HG02973 (cell line): ENCODE data around the gene THAP3.

ENCODE experiments used
- ATAC-seq: cut with Tn5 transposase; IDR thresholded peaks from one replicate; pipeline ENCODE4 v1.9.1; 2021; ENCODE audit warnings: moderate library complexity; ENCODE audit not compliant: unreplicated experiment

Gene THAP3

DNA sequence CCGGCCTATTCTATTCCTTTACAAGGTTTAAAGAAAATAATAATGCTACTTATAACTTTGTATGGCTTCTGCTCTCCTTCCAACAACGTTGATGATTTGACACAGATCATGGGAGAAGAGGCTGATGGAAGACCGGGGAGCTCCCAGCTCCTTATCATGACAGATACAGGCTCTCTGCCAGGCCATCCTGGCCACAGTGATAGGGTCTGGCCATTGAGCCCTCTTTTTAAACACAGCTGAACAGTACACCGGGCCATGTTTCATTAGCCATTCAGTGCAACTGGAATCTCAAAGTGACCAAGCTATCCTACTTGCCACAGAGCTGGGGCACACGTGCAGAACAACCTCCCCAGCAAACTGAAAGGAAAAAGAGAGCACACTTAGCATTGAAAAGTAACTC lies 42.0 kb downstream of the THAP3 start:
- no peak for ATAC-seq

DNA sequence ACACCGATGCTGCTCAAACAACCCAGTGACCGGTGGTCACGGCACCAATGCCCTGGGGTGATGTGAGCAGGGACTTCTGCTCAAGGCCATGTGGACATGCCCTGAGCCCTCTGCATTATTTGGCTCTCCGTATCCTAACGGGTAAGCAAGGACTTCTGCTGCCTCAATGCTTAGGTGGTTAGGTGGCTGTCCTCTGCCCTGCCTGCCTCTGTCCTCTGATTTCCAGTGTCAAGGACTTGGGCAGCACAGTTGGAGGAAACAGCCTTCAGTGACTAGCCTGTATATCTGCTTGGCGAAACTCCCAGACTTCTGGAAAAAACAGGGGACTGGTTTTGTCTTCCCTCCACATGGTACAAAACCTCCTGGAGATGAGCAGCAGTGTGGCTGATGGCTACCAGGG lies 42.5 kb downstream of the THAP3 start:
- ATAC-seq, result no peak

DNA sequence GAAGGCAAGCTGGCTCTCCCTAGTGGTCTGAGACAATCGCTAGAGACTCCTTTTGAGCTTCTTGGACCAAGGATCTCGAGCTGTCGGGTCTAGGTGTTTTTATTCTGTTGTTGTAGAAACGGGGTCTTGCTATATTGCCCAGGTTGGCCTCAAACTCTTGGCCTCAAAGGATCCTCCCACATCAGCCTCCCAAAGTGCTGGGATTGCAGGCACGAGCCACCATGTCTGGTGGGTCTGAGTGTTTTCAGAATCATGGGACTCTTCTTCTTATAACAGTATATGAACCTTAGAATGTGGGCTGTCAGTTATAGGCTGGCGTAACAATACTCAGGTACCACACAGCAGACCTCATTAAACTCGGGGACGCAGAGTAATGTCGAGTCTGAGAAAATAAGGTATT lies 43.8 kb downstream of the THAP3 start:
- ATAC-seq, result no peak

DNA sequence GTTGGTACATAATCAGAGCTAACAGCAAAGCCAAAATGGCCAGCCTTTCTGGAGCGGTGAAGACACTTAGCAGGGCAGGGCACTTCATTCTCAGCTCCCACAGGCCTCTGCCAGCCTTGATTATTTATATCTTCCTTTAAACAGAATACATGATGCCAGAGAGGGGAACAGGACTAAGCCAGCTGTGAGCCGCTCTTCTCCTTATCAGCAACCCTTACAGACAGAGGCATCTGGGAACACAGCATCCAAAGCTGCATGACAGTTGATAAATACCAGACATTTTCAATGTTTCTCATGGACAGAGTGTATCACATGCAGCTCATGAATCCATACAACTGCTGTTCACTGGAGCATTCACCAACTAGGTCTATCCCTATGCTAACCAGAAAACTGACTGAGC lies 47.9 kb downstream of the THAP3 start:
- ATAC-seq, result no peak

DNA sequence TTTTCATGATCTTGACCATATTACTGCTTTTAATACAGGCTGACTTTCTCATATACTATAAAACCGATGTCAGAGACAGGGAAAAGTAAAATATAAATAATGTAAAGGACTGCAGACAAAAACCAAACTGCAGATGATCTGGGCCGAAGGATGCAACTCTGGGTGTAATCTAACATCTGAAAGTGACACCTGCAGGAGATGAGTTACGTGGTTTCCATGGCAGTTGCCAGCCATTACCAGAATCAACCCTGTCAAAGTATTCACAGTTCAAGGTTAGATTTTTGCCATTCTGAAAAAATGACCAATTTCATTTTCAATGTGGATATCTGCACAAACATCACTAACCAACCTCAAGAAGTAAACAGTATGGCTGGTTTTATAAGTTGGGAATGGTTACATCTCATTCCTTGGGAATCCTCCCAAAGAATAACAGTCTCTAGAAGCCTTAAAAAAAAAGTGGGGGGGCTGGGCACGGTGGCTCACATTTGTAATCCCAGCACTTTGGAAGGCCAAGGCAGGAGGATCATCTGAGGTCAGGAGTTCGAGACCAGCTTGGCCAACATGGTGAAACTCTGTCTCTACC lies 49.2 kb downstream of the THAP3 start:
- ATAC-seq, result no peak

DNA sequence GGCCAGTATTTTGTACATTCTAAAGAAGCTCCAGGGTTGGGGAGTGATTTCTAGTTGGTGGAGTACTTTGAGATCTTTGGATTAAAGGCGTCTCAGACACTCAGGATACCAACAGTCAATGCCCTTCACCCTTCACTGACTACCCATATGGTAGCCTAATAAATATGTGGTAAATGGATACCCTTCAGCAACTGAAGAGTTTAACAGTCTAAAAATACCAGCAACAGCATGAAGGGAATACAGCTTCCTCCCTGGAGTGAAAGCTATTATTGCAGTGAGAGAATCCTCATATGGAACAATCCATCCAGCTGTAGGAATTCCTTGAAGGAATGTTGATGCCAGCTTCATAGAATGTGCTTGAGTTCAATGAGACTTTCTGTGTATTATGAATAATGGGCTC lies 50.1 kb downstream of the THAP3 start:
- no peak for ATAC-seq

DNA sequence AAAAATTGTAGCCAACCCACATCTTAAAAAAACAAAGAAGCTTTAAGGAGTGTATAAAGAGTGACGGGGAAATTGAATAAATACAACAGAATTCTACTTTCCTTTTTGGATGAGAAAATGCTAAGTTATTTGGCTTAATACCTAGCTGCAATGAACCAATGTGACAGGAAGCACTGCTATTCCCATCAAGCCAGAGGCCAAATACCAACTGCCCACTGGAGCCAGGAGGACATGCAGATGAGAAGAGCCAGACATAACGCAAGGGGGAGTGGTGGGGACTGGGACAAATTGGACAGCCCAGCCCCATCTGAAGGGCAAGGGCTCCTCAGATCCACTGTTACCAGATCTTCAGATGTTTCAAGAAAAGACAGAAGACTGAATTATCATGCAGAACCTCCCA lies 51.3 kb downstream of the THAP3 start:
- no peak for ATAC-seq
